Sciatic nerve (tissue), 2 donors: ENCODE results near the gene CARTPT. TPM values are rescaled to one million over a fixed set of nuclear protein-coding genes. Genes with fewer than 3 reads are reported as not detected.

Experiments
- ATAC-seq: fragments of 200-7000 bp; cut with Tn5 transposase; one replicate; pipeline ENCODE4 v1.9.1; 2020; ENCODE audit warnings: mild to moderate bottlenecking, moderate library complexity
- DNase-seq: peaks from one replicate; pipeline ENCODE4 v3.0.0-alpha.2; 2020; ENCODE audit warnings: low spot score
- intact Hi-C: fragments of 100-400 bp; cut with DNase I; formaldehyde crosslinking; loops from one replicate; pipeline ENCODE4 v1.14.2; 2022
- total RNA-seq: library from RNA; stranded (reverse); fragmentation: NEBNext Ultra II Directional; extraction: Animal tissue kit (Norgen Biotek cat#: 25700); gene quantifications from one replicate; pipeline ENCODE4 v1.2.1, GENCODE V29; 2021
- donor health status: DM: no; HTN: no; CAD: no.
- donor health status: DM: no; HTN: no; CAD: no.

Gene CARTPT
- not detected for total RNA-seq

- peak; percentile 44 for ATAC-seq
- intact Hi-C loops: no loop called here
- DNase-seq: no peak
Observed at GRCh38 chr5:71719063-71719964, at the start of gene CARTPT. CARTPT (plus strand) TSS chr5:71719275; CDS start chr5:71719294, 19 bp downstream.

- intact Hi-C loops: no loop called here
- DNase-seq (no peak), ATAC-seq (no peak)
Observed at GRCh38 chr5:71677977-71678376, 41.1 kb upstream of the CARTPT start.

GRCh38 chr5:71679714-71680113 lies 39.4 kb upstream of the CARTPT start:
- intact Hi-C loops: no loop called here
- ATAC-seq: no peak

GRCh38 chr5:71680510-71680909 lies 38.6 kb upstream of the CARTPT start:
- ATAC-seq (no peak), DNase-seq (no peak)
- intact Hi-C loops: no loop called here

More at GRCh38 chr5:71679714-71680113, 39.4 kb upstream of the CARTPT start:
- no peak for DNase-seq

GRCh38 chr5:71681296-71681695 lies 37.8 kb upstream of the CARTPT start:
- DNase-seq (no peak), ATAC-seq (no peak)
- intact Hi-C loops: no loop called here

- DNase-seq: no peak
- ATAC-seq: no peak
- intact Hi-C loops: no loop called here
Observed at GRCh38 chr5:71684309-71684708, 34.8 kb upstream of the CARTPT start.

GRCh38 chr5:71693828-71694427 lies 25.1 kb upstream of the CARTPT start:
- intact Hi-C loops: no loop called here
- ATAC-seq (no peak), DNase-seq (no peak)

GRCh38 chr5:71695071-71695470 lies 24.0 kb upstream of the CARTPT start:
- intact Hi-C loops: no loop called here
- ATAC-seq: no peak
- DNase-seq: no peak

- intact Hi-C loops: no loop called here
- ATAC-seq: no peak
- DNase-seq: no peak
Observed at GRCh38 chr5:71695595-71695994, 23.5 kb upstream of the CARTPT start.

GRCh38 chr5:71697967-71698366 lies 21.1 kb upstream of the CARTPT start:
- ATAC-seq: no peak
- intact Hi-C loops: no loop called here
- no peak for DNase-seq

- intact Hi-C loops: no loop called here
- no peak for DNase-seq
- ATAC-seq: no peak
Observed at GRCh38 chr5:71699233-71699632, 19.8 kb upstream of the CARTPT start.

- no peak for DNase-seq
- intact Hi-C loops: no loop called here
Observed at GRCh38 chr5:71699751-71700150, 19.3 kb upstream of the CARTPT start.

GRCh38 chr5:71700803-71701202 lies 18.3 kb upstream of the CARTPT start:
- intact Hi-C loops: no loop called here
- ATAC-seq (no peak), DNase-seq (no peak)

More at GRCh38 chr5:71699751-71700150, 19.3 kb upstream of the CARTPT start:
- no peak for ATAC-seq

- intact Hi-C loops: no loop called here
- no peak for DNase-seq
- ATAC-seq: no peak
Observed at GRCh38 chr5:71701407-71701806, 17.7 kb upstream of the CARTPT start.

- DNase-seq: no peak
- intact Hi-C loops: no loop called here
- ATAC-seq: no peak
Observed at GRCh38 chr5:71703941-71704340, 15.1 kb upstream of the CARTPT start.

- ATAC-seq (no peak), DNase-seq (no peak)
- intact Hi-C loops: no loop called here
Observed at GRCh38 chr5:71705421-71705820, 13.7 kb upstream of the CARTPT start.

- intact Hi-C loops: no loop called here
- DNase-seq (no peak), ATAC-seq (no peak)
Observed at GRCh38 chr5:71706906-71707305, 12.2 kb upstream of the CARTPT start.

- ATAC-seq (no peak), DNase-seq (no peak)
- intact Hi-C loops: no loop called here
Observed at GRCh38 chr5:71711610-71712009, 7.5 kb upstream of the CARTPT start.

GRCh38 chr5:71714911-71715310 lies 4.2 kb upstream of the CARTPT start:
- DNase-seq (no peak), ATAC-seq (no peak)
- intact Hi-C loops: no loop called here

- intact Hi-C loops: no loop called here
- ATAC-seq (no peak), DNase-seq (no peak)
Observed at GRCh38 chr5:71727978-71728377, 8.9 kb downstream of the CARTPT start.
